ENCODE data around the gene PTPRD.

DNA sequence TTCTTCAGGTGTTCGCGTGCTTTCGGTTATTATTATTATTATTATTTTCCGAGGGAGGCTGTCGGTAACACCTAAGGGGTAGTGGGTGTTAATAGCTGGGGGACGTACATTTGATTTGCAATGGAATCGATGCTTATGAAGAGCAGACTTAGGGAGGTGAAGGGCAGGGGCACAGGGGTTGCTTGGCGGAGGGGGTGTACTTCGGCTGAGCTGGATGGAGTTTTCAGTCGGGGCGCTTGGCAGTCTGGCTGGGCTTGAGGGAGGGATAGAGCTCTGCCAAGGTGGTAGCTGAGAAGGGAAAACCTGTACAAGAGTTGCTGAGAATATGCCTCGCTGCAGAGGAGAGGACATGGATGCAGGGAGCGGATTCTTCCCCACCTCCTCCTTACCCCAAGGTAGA is 617 bp upstream of the PTPRD start:
- TF ChIP-seq, protein P1, sequence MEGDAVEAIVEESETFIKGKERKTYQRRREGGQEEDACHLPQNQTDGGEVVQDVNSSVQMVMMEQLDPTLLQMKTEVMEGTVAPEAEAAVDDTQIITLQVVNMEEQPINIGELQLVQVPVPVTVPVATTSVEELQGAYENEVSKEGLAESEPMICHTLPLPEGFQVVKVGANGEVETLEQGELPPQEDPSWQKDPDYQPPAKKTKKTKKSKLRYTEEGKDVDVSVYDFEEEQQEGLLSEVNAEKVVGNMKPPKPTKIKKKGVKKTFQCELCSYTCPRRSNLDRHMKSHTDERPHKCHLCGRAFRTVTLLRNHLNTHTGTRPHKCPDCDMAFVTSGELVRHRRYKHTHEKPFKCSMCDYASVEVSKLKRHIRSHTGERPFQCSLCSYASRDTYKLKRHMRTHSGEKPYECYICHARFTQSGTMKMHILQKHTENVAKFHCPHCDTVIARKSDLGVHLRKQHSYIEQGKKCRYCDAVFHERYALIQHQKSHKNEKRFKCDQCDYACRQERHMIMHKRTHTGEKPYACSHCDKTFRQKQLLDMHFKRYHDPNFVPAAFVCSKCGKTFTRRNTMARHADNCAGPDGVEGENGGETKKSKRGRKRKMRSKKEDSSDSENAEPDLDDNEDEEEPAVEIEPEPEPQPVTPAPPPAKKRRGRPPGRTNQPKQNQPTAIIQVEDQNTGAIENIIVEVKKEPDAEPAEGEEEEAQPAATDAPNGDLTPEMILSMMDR (IDR thresholded peaks at IDR 0.05), result no peak
- peak; percentile 62 for TF ChIP-seq EZH2 (IDR thresholded peaks at IDR 0.05)

Measured in neural progenitor cell (in vitro differentiated cells).